Ishikawa (cell line): ENCODE results near the gene COL4A4.

Experiments
- CEBPB ChIP-seq: IDR thresholded peaks from 2 replicates; pipeline ENCODE4 v1.6.1; 2012
- CREB1 ChIP-seq: IDR thresholded peaks from 2 replicates; pipeline ENCODE4 v1.6.1; 2012; ENCODE audit warnings: low read depth
- EGR1 ChIP-seq: IDR thresholded peaks from 2 replicates; pipeline ENCODE4 v1.6.1; 2012
- EP300 ChIP-seq: IDR thresholded peaks from 2 replicates; pipeline ENCODE4 v1.6.1; 2012; ENCODE audit warnings: borderline replicate concordance
- FOXM1 ChIP-seq: IDR thresholded peaks from 2 replicates; pipeline ENCODE4 v1.6.1; 2012; ENCODE audit warnings: low read depth, borderline replicate concordance
- MAX ChIP-seq: IDR thresholded peaks from 2 replicates; pipeline ENCODE4 v1.6.1; 2012
- NFIC ChIP-seq: IDR thresholded peaks from 2 replicates; pipeline ENCODE4 v1.6.1; 2012
- RAD21 ChIP-seq: IDR thresholded peaks from 2 replicates; pipeline ENCODE4 v1.6.1; 2012; ENCODE audit warnings: low read depth
- REST ChIP-seq: IDR thresholded peaks from 2 replicates; pipeline ENCODE4 v1.6.1; 2012; ENCODE audit warnings: low read depth, mild to moderate bottlenecking
- TAF1 ChIP-seq: IDR thresholded peaks from 2 replicates; pipeline ENCODE4 v1.6.1; 2012; ENCODE audit warnings: low read depth, mild to moderate bottlenecking
- TCF12 ChIP-seq: IDR thresholded peaks from 2 replicates; pipeline ENCODE4 v1.6.1; 2012; ENCODE audit warnings: low read depth
- TEAD4 ChIP-seq: IDR thresholded peaks from 2 replicates; pipeline ENCODE4 v1.6.1; 2012
- USF1 ChIP-seq: IDR thresholded peaks from 2 replicates; pipeline ENCODE4 v1.6.1; 2012
- YY1 ChIP-seq: IDR thresholded peaks from 2 replicates; pipeline ENCODE4 v1.6.1; 2012; ENCODE audit warnings: low read depth
- ZBTB7A ChIP-seq: IDR thresholded peaks from 2 replicates; pipeline ENCODE4 v1.6.1; 2012; ENCODE audit warnings: low read depth

COL4A4 gene

GRCh38 chr2:227153758-227154486 is 10.1 kb downstream of the COL4A4 start:
- TF ChIP-seq EGR1 (no peak), CEBPB (no peak), TAF1 (no peak), TCF12 (no peak), YY1 (no peak), FOXM1 (no peak), NFIC (no peak), EP300 (no peak)

GRCh38 chr2:227153307-227153706 is 10.7 kb downstream of the COL4A4 start:
- no peak for TF ChIP-seq USF1
- no peak for TF ChIP-seq MAX
- no peak for TF ChIP-seq EGR1
- TF ChIP-seq TCF12: no peak
- TF ChIP-seq NFIC: no peak
- TF ChIP-seq EP300: no peak
- TF ChIP-seq YY1: no peak
- no peak for TF ChIP-seq REST
- no peak for TF ChIP-seq TAF1
- no peak for TF ChIP-seq ZBTB7A
- no peak for TF ChIP-seq TEAD4
- no peak for TF ChIP-seq FOXM1
- TF ChIP-seq CEBPB: no peak
- no peak for TF ChIP-seq RAD21
- no peak for TF ChIP-seq CREB1

GRCh38 chr2:227152093-227152766 is 11.8 kb downstream of the COL4A4 start:
- TF ChIP-seq FOXM1: no peak
- TF ChIP-seq USF1: no peak
- no peak for TF ChIP-seq YY1
- TF ChIP-seq CEBPB: no peak

- TF ChIP-seq TCF12 (no peak), REST (no peak), USF1 (no peak), EP300 (no peak), FOXM1 (no peak), YY1 (no peak), NFIC (no peak), RAD21 (no peak), TAF1 (no peak), EGR1 (no peak), CREB1 (no peak), MAX (no peak), ZBTB7A (no peak), CEBPB (no peak), TEAD4 (no peak)
Observed at GRCh38 chr2:227150222-227150936, 13.6 kb downstream of the COL4A4 start.

- TF ChIP-seq RAD21 (no peak), REST (no peak), TEAD4 (no peak), CREB1 (no peak), ZBTB7A (no peak), EGR1 (no peak), USF1 (no peak), TCF12 (no peak), CEBPB (no peak), YY1 (no peak), MAX (no peak), FOXM1 (no peak), TAF1 (no peak), EP300 (no peak), NFIC (no peak)
Observed at GRCh38 chr2:227148106-227148505, 15.9 kb downstream of the COL4A4 start.
